ENCODE measurements around the gene CRHR1.
A peak's percentile ranks its signal among the peaks of the same experiment; 100 is the strongest.

The CRHR1 gene

DNA sequence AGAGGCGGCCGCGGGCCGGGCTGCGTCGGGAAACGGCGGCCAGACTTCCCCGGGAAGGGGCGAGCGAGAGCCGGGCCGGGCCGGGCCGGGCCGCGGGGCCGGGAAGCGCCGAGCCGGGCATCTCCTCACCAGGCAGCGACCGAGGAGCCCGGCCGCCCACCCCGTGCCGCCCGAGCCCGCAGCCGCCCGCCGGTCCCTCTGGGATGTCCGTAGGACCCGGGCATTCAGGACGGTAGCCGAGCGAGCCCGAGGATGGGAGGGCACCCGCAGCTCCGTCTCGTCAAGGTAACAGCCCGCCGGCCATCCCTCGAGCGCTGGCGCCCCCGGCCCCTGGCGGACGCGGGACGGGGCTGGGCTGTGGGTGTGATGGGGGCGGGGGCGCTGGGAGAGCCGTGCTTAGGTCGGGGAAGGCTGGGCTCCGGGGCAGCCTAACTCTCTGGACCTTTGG is at the start of gene CRHR1:
TSS of gene CRHR1 (plus strand) at position 28 of the 448 bp plus-strand sequence. CDS start at position 253, 225 bp downstream.
- H3K4me3 ChIP-seq (ENCODE audit: low read depth, low read length) = no peak within 1 kb of the TSS
- DNase-seq (ENCODE audit: low read depth, low spot score) = no peak
- TF ChIP-seq, protein P1, sequence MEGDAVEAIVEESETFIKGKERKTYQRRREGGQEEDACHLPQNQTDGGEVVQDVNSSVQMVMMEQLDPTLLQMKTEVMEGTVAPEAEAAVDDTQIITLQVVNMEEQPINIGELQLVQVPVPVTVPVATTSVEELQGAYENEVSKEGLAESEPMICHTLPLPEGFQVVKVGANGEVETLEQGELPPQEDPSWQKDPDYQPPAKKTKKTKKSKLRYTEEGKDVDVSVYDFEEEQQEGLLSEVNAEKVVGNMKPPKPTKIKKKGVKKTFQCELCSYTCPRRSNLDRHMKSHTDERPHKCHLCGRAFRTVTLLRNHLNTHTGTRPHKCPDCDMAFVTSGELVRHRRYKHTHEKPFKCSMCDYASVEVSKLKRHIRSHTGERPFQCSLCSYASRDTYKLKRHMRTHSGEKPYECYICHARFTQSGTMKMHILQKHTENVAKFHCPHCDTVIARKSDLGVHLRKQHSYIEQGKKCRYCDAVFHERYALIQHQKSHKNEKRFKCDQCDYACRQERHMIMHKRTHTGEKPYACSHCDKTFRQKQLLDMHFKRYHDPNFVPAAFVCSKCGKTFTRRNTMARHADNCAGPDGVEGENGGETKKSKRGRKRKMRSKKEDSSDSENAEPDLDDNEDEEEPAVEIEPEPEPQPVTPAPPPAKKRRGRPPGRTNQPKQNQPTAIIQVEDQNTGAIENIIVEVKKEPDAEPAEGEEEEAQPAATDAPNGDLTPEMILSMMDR (IDR thresholded peaks at IDR 0.05; ENCODE audit: low read depth, low read length) = no peak
- in situ Hi-C loops (cut with HindIII; ENCODE audit: low sequenced_read_pairs) = no loop called here

DNA sequence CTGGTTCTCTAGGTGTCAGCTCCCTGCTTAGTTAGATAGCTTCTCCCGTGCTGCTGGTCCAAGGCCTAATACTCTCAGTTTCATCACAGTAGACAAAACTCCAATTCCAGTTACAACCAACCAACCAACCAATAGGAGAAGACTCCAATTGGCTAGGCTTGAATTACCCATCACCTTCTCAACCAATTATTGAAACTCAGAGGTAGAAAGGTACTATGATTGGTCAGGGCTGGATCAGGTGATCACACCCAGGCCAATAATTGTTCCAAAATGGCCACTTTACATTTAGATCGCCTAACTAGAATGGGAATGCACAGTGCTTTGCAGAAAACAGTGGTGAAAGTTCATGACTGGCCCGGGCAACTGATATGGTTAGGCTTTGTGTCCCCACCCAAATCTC is 49.5 kb upstream of the CRHR1 start:
- in situ Hi-C loops (cut with HindIII; ENCODE audit: low sequenced_read_pairs) = no loop called here
- no peak overlapping the region for H3K4me3 ChIP-seq (ENCODE audit: low read depth, low read length)
- DNase-seq (ENCODE audit: low read depth, low spot score) = no peak
- TF ChIP-seq, protein P1 (IDR thresholded peaks at IDR 0.05; ENCODE audit: low read depth, low read length) = no peak

DNA sequence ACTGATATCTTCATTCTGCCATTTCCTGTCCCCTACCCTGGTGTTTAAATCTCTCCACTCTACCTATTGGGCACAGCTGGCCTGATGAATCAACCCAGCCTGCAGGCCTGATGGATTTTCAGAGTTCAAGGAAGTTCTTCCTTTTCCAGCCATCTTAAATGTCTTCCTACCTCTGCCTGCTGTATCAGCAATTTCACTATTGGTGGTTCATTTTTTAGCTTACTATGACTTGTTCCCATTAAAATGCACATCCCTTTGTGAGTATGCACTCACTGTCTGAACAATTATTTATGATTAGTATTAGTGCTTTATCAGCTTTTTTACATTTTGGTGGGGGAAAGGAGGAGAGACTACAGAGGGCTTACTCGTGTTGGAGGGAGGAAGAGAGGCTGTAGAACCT is 48.6 kb upstream of the CRHR1 start:
- no peak for DNase-seq (ENCODE audit: low read depth, low spot score)
- TF ChIP-seq, protein P1 (IDR thresholded peaks at IDR 0.05; ENCODE audit: low read depth, low read length) = no peak
- no peak overlapping the region for H3K4me3 ChIP-seq (ENCODE audit: low read depth, low read length)
- in situ Hi-C loops (cut with HindIII; ENCODE audit: low sequenced_read_pairs) = no loop called here

- in situ Hi-C loops (cut with HindIII; ENCODE audit: low sequenced_read_pairs) = no loop called here
- TF ChIP-seq, protein P1 (IDR thresholded peaks at IDR 0.05; ENCODE audit: low read depth, low read length) = no peak
- no peak for DNase-seq (ENCODE audit: low read depth, low spot score)
- no peak overlapping the region for H3K4me3 ChIP-seq (ENCODE audit: low read depth, low read length)
These were observed 44.3 kb upstream of the CRHR1 start for GRCh38 chr17:45739786-45740185.

DNA sequence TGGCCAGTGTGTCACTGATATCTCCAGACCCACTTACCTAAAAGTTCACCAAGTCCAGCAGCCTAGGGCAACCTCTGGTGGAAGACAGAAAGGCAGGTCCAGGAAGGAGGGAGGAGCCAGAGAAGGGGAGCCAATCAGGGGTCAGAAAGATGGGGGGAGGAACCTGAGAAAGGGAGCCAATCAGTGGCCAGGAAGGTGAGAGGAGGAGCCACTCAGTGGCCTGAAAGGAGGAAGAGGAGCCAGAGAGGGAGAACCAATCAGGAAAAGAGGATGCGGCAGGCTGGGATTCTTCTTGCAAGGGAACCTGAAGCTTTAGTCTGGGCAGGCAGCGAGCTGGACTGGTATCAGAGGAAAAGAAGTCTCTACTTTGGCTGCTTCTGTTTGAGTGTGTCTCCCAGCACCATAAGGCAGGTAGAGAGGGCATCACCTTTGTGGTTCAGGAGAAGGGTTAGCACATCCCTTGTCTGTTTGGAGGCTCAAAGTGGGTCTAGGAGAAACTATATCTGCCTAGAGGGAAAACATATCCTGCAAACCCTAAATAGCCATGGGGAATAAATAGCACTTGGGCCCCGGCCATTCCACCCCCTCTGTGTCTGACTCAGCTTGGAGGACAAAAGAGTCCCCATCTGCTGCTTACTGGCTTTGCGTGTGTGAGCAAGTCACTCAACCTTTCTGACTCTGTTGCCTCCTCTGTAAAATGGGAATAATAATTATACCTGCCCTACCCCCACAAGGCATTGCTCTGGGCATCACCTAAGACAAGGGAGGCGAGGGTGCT is 43.4 kb upstream of the CRHR1 start:
- no peak overlapping the region for H3K4me3 ChIP-seq (ENCODE audit: low read depth, low read length)
- TF ChIP-seq, protein P1 (IDR thresholded peaks at IDR 0.05; ENCODE audit: low read depth, low read length) = no peak
- DNase-seq (ENCODE audit: low read depth, low spot score) = peak; percentile 9
- in situ Hi-C loops (cut with HindIII; ENCODE audit: low sequenced_read_pairs) = no loop called here

- TF ChIP-seq, protein P1 (IDR thresholded peaks at IDR 0.05; ENCODE audit: low read depth, low read length) = no peak
- H3K4me3 ChIP-seq (ENCODE audit: low read depth, low read length) = no peak overlapping the region
- in situ Hi-C loops (cut with HindIII; ENCODE audit: low sequenced_read_pairs) = no loop called here
- no peak for DNase-seq (ENCODE audit: low read depth, low spot score)
These were observed 41.9 kb upstream of the CRHR1 start for GRCh38 chr17:45742251-45742650.
